Activated naive CD8-positive, alpha-beta T cell treated with anti-CD3 and anti-CD28 coated beads, Interleukin-2, amount 50 U/mL, for 16 hours (primary cell): ENCODE results near the gene ZNF654.
A peak's percentile ranks its signal among the peaks of the same experiment; 100 is the strongest.
"Not testable (repeated sequence)": the region's sequence is repeated elsewhere in the genome, so short reads cannot be mapped to it uniquely, and the experiment has no call there.

Experiments
- DNase-seq: peaks from one replicate; pipeline ENCODE4 v3.0.0-alpha.2; 2020; ENCODE audit warnings: low read depth, low spot score

ZNF654 gene

GRCh38 chr3:88058581-88059379 lies at the start of gene ZNF654, which contains the start of gene CGGBP1:
Gene ZNF654 (plus strand): TSS chr3:88059255. CDS start chr3:88059320, 65 bp downstream.
Gene CGGBP1 (minus strand): TSS chr3:88059005. CDS start chr3:88055976, 3,029 bp downstream.
- peak; percentile 98 for DNase-seq

- no peak for DNase-seq
Observed at GRCh38 chr3:88010810-88011209, 48.2 kb upstream of the ZNF654 start.

- DNase-seq = no peak
Observed at GRCh38 chr3:88013592-88013991, 45.5 kb upstream of the ZNF654 start.

GRCh38 chr3:88015656-88016055 lies 43.4 kb upstream of the ZNF654 start:
- not testable (repeated sequence) for DNase-seq

GRCh38 chr3:88019024-88019423 lies 40.0 kb upstream of the ZNF654 start:
- no peak for DNase-seq

- DNase-seq = no peak
Observed at GRCh38 chr3:88025001-88025552, 34.0 kb upstream of the ZNF654 start.

GRCh38 chr3:88028876-88029275 lies 30.2 kb upstream of the ZNF654 start:
- no peak for DNase-seq

- DNase-seq = no peak
Observed at GRCh38 chr3:88030210-88030609, 28.8 kb upstream of the ZNF654 start.

GRCh38 chr3:88031642-88032077 lies 27.4 kb upstream of the ZNF654 start:
- DNase-seq = no peak

- DNase-seq = no peak
Observed at GRCh38 chr3:88032245-88032644, 26.8 kb upstream of the ZNF654 start.

- DNase-seq = no peak
Observed at GRCh38 chr3:88033079-88033478, 26.0 kb upstream of the ZNF654 start.

GRCh38 chr3:88033808-88034207 lies 25.2 kb upstream of the ZNF654 start:
- DNase-seq = no peak

- no peak for DNase-seq
Observed at GRCh38 chr3:88034491-88035275, 24.4 kb upstream of the ZNF654 start.

GRCh38 chr3:88036221-88036620 lies 22.8 kb upstream of the ZNF654 start:
- no peak for DNase-seq

GRCh38 chr3:88038566-88038965 lies 20.5 kb upstream of the ZNF654 start:
- DNase-seq = no peak

- DNase-seq = no peak
Observed at GRCh38 chr3:88040529-88040928, 18.5 kb upstream of the ZNF654 start.

GRCh38 chr3:88041005-88041404 lies 18.1 kb upstream of the ZNF654 start:
- DNase-seq = no peak

GRCh38 chr3:88044411-88044810 lies 14.6 kb upstream of the ZNF654 start:
- no peak for DNase-seq

GRCh38 chr3:88046766-88047165 lies 12.3 kb upstream of the ZNF654 start:
- DNase-seq = no peak

GRCh38 chr3:88057630-88058305 lies 1.3 kb upstream of the ZNF654 start:
- no peak for DNase-seq

GRCh38 chr3:88058306-88058580 lies 812 bp upstream of the ZNF654 start:
- no peak for DNase-seq
